Activated CD4-positive, alpha-beta memory T cell treated with anti-CD3 and anti-CD28 coated beads for 36 hours (primary cell): Measurements from ENCODE around the gene C9orf78. TPM values are rescaled to one million over a fixed set of nuclear protein-coding genes. Genes with fewer than 3 reads are reported as not detected.

ENCODE experiments used
- CTCF ChIA-PET: fragments of 350-600 bp; sonication (Branson Sonifier 250); formaldehyde crosslinking; loops from one replicate; lab custom pipeline; 2021; ENCODE audit warnings: antibody characterized with exemption, inconsistent platforms; lab: Charles Lee
- POLR2A ChIA-PET: fragments of 350-600 bp; sonication (Branson Sonifier 250); formaldehyde crosslinking; loops from one replicate; lab custom pipeline; 2021; ENCODE audit warnings: antibody characterized with exemption; lab: Charles Lee
- DNase-seq: peaks from one replicate; pipeline ENCODE4 v3.0.0-alpha.2; 2020
- H3K27ac Mint-ChIP-seq: one replicate; pipeline ENCODE4 v1.8.0; 2021; ENCODE audit warnings: mixed read lengths
- H3K27me3 Mint-ChIP-seq: one replicate; pipeline ENCODE4 v1.8.0; 2021; ENCODE audit warnings: mixed read lengths
- H3K36me3 Mint-ChIP-seq: one replicate; pipeline ENCODE4 v1.8.0; 2021; ENCODE audit warnings: mixed read lengths
- H3K4me1 Mint-ChIP-seq: one replicate; pipeline ENCODE4 v1.8.0; 2021; ENCODE audit warnings: low read depth, mixed read lengths
- H3K4me3 Mint-ChIP-seq: one replicate; pipeline ENCODE4 v1.8.0; 2021; ENCODE audit warnings: mild to moderate bottlenecking, mixed read lengths
- H3K9me3 Mint-ChIP-seq: one replicate; pipeline ENCODE4 v1.8.0; 2021; ENCODE audit warnings: mixed read lengths
- intact Hi-C: fragments of 100-400 bp; cut with micrococcal nuclease; formaldehyde crosslinking; loops from one replicate; pipeline ENCODE4 v1.15.1; 2023
- total RNA-seq, 2 experiments: library from RNA; stranded (reverse); gene quantifications; one replicate each; pipeline ENCODE4 v1.2.3, GENCODE V29; 2021

C9orf78 gene
- total RNA-seq, 2 experiments from 2014 or later, result 43.6 to 47.0 TPM

DNA sequence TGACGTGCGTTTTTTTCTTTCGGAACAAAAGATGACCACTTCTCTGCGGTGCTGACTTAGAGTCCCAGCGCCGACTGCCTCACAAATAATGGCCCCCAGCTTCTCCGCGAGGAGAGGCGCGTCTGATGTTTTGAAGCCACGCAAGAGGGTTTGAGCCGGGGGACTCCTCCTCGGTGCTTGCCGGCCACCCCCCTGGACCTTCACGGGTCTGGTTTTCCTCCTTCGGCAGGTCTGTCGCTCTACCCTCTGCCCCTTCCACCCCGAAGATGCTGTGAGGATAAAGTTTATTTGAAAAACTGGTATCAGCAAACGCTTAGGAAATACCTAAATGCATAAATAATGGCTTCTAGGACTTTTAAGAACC, 767 bp upstream of the C9orf78 start:
- peak; percentile 41 for DNase-seq
- peak overlapping the region; percentile 92 for H3K4me3 Mint-ChIP-seq
- H3K27me3 Mint-ChIP-seq, result no peaks in the 10 kb centered on the region
- H3K9me3 Mint-ChIP-seq, result no peaks in the 10 kb centered on the region
- ChIA-PET CTCF (interaction anchor here (2.0 kb wide), 1 partner anchor 50 kb away, joined by 15 read pairs; no protein-coding TSS in a partner anchor), POLR2A (interaction anchor here (0.9 to 5.0 kb wide), 6 partner anchors 29 to 204 kb away, joined by 3 to 35 read pairs (median 6); no protein-coding TSS in a partner anchor)
- intact Hi-C loops, result loop anchor here (1.0 to 5.0 kb wide), 5 partner anchors 12 to 406 kb away; partner anchors contain the start of gene TOR1A
- H3K27ac Mint-ChIP-seq, result peak overlapping the region; percentile 92
- H3K4me1 Mint-ChIP-seq, result peaks cover 59% of the 10 kb centered on the region
- peaks cover 16% of the 10 kb centered on the region for H3K36me3 Mint-ChIP-seq

DNA sequence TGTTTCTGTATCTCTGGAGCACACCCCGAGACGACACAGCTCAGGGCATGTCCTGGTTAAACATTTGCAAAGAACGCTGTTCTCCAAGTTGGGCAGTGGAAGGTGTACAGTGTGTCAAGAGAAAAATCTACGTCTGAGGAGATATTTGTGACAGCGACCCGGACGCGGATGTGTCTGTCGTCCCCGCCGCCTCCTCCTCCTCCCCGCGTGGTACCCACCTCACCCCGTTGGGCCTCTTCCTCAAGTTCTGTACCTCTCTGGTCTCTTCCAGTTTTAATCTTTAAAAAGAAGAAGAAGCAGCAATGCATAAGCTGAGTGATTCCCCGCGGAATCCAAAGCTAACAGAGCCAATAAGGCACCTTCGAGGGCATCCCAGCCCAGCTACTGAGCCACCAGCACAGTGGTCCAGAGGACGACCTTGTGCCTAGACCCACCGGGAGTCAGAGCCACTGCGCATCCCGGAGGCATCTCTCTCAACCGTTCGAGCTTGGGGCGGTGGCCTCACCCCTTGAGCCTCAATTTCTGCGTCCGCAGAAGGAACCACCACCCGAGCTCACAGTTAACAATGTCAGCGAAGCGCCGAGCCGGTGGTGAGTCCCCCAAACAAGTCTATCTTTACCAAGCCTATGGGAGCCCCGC, 467 bp downstream of the C9orf78 start:
- Mint-ChIP-seq H3K27me3 (no peaks in the 10 kb centered on the region), H3K36me3 (peaks cover 21% of the 10 kb centered on the region), H3K27ac (peak overlapping the region; percentile 91), H3K4me3 (peak overlapping the region; percentile 98), H3K4me1 (peaks cover 49% of the 10 kb centered on the region), H3K9me3 (no peaks in the 10 kb centered on the region)
- CTCF ChIA-PET, result interaction anchor here (0.9 to 2.0 kb wide), 2 partner anchors 51 to 402 kb away, joined by 4 to 15 read pairs; no protein-coding TSS in a partner anchor
- intact Hi-C loops, result loop anchor here (1.0 to 5.0 kb wide), 5 partner anchors 10 to 408 kb away; partner anchors contain the start of gene TOR1A
- peak; percentile 53 for DNase-seq
- POLR2A ChIA-PET, result interaction anchor here (0.8 to 5.0 kb wide), 9 partner anchors 10 to 219 kb away, joined by 3 to 35 read pairs (median 5); partner anchors contain the start of genes GPR107 and TOR1A

GRCh38 chr9:129832982-129833381, 2.1 kb downstream of the C9orf78 start:
- Mint-ChIP-seq H3K9me3 (no peaks in the 10 kb centered on the region), H3K27ac (peak overlapping the region; percentile 14), H3K27me3 (no peaks in the 10 kb centered on the region), H3K36me3 (peaks cover 34% of the 10 kb centered on the region), H3K4me3 (peak overlapping the region; percentile 98), H3K4me1 (peaks cover 33% of the 10 kb centered on the region)
- intact Hi-C loops, result no loop called here
- DNase-seq, result no peak
- POLR2A ChIA-PET, result interaction anchor here (0.7 kb wide), 1 partner anchor 201 kb away, joined by 4 read pairs; no protein-coding TSS in a partner anchor
- CTCF ChIA-PET, result no interaction called here

GRCh38 chr9:129828969-129829368, 6.1 kb downstream of the C9orf78 start:
- peaks cover 35% of the 10 kb centered on the region for H3K36me3 Mint-ChIP-seq
- DNase-seq, result no peak
- ChIA-PET POLR2A (no interaction called here), CTCF (interaction anchor here (0.6 kb wide), 1 partner anchor 271 kb away, joined by 3 read pairs; no protein-coding TSS in a partner anchor)
- no peak overlapping the region for H3K27ac Mint-ChIP-seq
- no peak overlapping the region for H3K4me3 Mint-ChIP-seq
- H3K9me3 Mint-ChIP-seq, result no peaks in the 10 kb centered on the region
- intact Hi-C loops, result loop anchor here (10.0 kb wide), 1 partner anchor 886 kb away; no protein-coding TSS in a partner anchor
- H3K27me3 Mint-ChIP-seq, result no peaks in the 10 kb centered on the region
- H3K4me1 Mint-ChIP-seq, result peaks cover 12% of the 10 kb centered on the region

- H3K9me3 Mint-ChIP-seq, result no peaks in the 10 kb centered on the region
- intact Hi-C loops, result loop anchor here (10.0 kb wide), 1 partner anchor 887 kb away; no protein-coding TSS in a partner anchor
- POLR2A ChIA-PET, result no interaction called here
- CTCF ChIA-PET, result no interaction called here
- peaks cover 31% of the 10 kb centered on the region for H3K36me3 Mint-ChIP-seq
- H3K4me1 Mint-ChIP-seq, result peaks cover 4% of the 10 kb centered on the region
- DNase-seq, result no peak
- H3K27ac Mint-ChIP-seq, result peak overlapping the region; percentile 13
- H3K4me3 Mint-ChIP-seq, result no peak overlapping the region
- H3K27me3 Mint-ChIP-seq, result no peaks in the 10 kb centered on the region
Measured at GRCh38 chr9:129828051-129828450, 7.0 kb downstream of the C9orf78 start.

DNA sequence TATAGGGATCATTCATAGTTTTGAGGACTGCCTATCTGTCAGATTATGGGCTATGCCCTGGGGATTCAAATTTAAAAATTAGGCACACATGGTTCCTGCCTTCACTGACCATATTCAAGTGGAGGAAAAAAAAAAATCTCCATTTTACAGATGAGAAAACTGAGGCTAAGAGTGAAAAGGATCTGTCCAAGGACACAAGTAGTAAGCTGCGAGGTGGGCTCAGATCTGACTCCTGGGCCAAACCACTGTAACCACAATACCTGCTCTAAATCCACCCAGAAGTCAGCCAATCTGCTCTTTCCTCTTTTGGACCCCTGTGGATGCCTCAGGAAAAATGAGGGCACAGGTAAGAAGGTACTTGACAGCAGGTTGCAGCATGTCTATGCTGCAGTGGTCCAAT, 8.3 kb downstream of the C9orf78 start:
- POLR2A ChIA-PET, result interaction anchor here (1.2 kb wide), 1 partner anchor 15 kb away, joined by 4 read pairs; no protein-coding TSS in a partner anchor

GRCh38 chr9:129826344-129826743, 8.7 kb downstream of the C9orf78 start:
- no peaks in the 10 kb centered on the region for H3K27me3 Mint-ChIP-seq
- no peak overlapping the region for H3K27ac Mint-ChIP-seq
- no peak overlapping the region for H3K4me3 Mint-ChIP-seq
- no peaks in the 10 kb centered on the region for H3K9me3 Mint-ChIP-seq
- ChIA-PET CTCF (no interaction called here), POLR2A (interaction anchor here (1.2 kb wide), 1 partner anchor 14 kb away, joined by 4 read pairs; no protein-coding TSS in a partner anchor)
- H3K36me3 Mint-ChIP-seq, result peaks cover 34% of the 10 kb centered on the region
- intact Hi-C loops, result loop anchor here (10.0 kb wide), 1 partner anchor 888 kb away; no protein-coding TSS in a partner anchor
- no peak for DNase-seq
- H3K4me1 Mint-ChIP-seq, result peaks cover 13% of the 10 kb centered on the region

More for the DNA sequence above, 8.3 kb downstream of the C9orf78 start:
- CTCF ChIA-PET, result no interaction called here
- H3K4me3 Mint-ChIP-seq, result no peak overlapping the region
- peaks cover 36% of the 10 kb centered on the region for H3K36me3 Mint-ChIP-seq
- peaks cover 13% of the 10 kb centered on the region for H3K4me1 Mint-ChIP-seq
- intact Hi-C loops, result loop anchor here (10.0 kb wide), 1 partner anchor 888 kb away; no protein-coding TSS in a partner anchor
- no peak overlapping the region for H3K27ac Mint-ChIP-seq
- no peak for DNase-seq
- H3K9me3 Mint-ChIP-seq, result no peaks in the 10 kb centered on the region
- H3K27me3 Mint-ChIP-seq, result no peaks in the 10 kb centered on the region

DNA sequence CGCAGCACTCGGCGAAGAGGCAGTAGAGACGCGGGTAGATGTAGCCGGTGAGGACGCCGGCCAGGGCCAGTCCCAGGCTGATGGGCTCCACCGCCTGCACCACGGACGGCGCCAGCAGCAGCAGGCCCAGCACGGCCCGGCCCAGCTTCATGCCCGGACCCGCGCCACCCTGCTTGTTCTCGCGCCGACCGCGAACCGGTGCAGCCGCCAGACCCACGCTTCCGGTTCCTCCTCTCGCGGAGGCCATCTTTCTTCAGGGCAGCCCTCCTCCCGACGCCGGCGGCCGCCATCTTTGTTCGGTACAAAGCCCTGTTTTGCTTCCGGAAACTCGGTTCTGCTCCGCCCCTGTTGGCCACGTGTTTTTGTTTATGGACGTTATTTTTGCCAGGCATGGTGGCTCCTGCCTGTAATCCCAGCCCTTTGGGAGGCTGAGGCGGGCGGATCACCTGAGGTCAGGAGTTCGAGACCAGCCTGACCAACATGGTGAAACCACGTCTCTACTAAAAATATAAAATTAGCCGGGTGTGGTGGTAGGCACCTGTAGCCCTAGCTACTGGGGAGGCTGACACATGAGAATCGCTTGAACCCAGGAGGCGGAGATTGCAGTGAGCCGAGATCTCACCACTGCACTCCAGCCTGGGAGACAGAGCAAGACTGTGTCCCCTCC, 11.0 kb downstream of the C9orf78 start, which contains the start of gene TOR1A:
Gene TOR1A (minus strand): TSS at position 202 of the 667 bp plus-strand sequence. CDS start 51 bp downstream, at position 151.
- POLR2A ChIA-PET, result interaction anchor here (1.0 to 1.5 kb wide), 2 partner anchors 10 to 21 kb away, joined by 3 to 4 read pairs; partner anchors contain the start of gene TOR1B
- peak; percentile 96 for DNase-seq
- CTCF ChIA-PET, result no interaction called here
- peak within 1 kb of the TSS; percentile 80 for H3K27ac Mint-ChIP-seq
- H3K4me3 Mint-ChIP-seq, result peak within 1 kb of the TSS; percentile 81
- H3K4me1 Mint-ChIP-seq, result peaks cover 13% of the 10 kb centered on the region
- intact Hi-C loops, result loop anchor here (1.0 to 10.0 kb wide), 4 partner anchors 11 to 891 kb away; partner anchors contain the start of genes C9orf78, TOR1B and USP20
- H3K36me3 Mint-ChIP-seq, result peaks cover 22% of the 10 kb centered on the region
- H3K9me3 Mint-ChIP-seq, result no peaks in the 10 kb centered on the region
- no peaks in the 10 kb centered on the region for H3K27me3 Mint-ChIP-seq

GRCh38 chr9:129823542-129823934, 11.5 kb downstream of the C9orf78 start:
- no peaks in the 10 kb centered on the region for H3K27me3 Mint-ChIP-seq
- no peaks in the 10 kb centered on the region for H3K9me3 Mint-ChIP-seq
- ChIA-PET CTCF (no interaction called here), POLR2A (interaction anchor here (1.0 kb wide), 1 partner anchor 20 kb away, joined by 4 read pairs; the partner anchor contains the start of gene TOR1B)
- intact Hi-C loops, result loop anchor here (5.0 to 10.0 kb wide), 2 partner anchors 39 to 891 kb away; no protein-coding TSS in a partner anchor
- H3K27ac Mint-ChIP-seq, result peak overlapping the region; percentile 80
- peaks cover 23% of the 10 kb centered on the region for H3K36me3 Mint-ChIP-seq
- DNase-seq, result peak; percentile 16
- peaks cover 13% of the 10 kb centered on the region for H3K4me1 Mint-ChIP-seq
- H3K4me3 Mint-ChIP-seq, result peak overlapping the region; percentile 81

GRCh38 chr9:129822898-129823541, 12.1 kb downstream of the C9orf78 start:
- H3K9me3 Mint-ChIP-seq, result no peaks in the 10 kb centered on the region
- CTCF ChIA-PET, result no interaction called here
- H3K36me3 Mint-ChIP-seq, result peaks cover 24% of the 10 kb centered on the region
- POLR2A ChIA-PET, result no interaction called here
- peak; percentile 45 for DNase-seq
- H3K4me3 Mint-ChIP-seq, result peak overlapping the region; percentile 81
- no peaks in the 10 kb centered on the region for H3K27me3 Mint-ChIP-seq
- H3K27ac Mint-ChIP-seq, result peak overlapping the region; percentile 73
- peaks cover 13% of the 10 kb centered on the region for H3K4me1 Mint-ChIP-seq
- intact Hi-C loops, result loop anchor here (5.0 to 10.0 kb wide), 2 partner anchors 39 to 892 kb away; no protein-coding TSS in a partner anchor
